HG02981 (cell line): Measurements from ENCODE around the gene CHAT.

Source experiments
- ATAC-seq: cut with Tn5 transposase; IDR thresholded peaks from one replicate; pipeline ENCODE4 v1.9.1; 2021; ENCODE audit warnings: mild to moderate bottlenecking, moderate library complexity; ENCODE audit not compliant: unreplicated experiment

CHAT gene

GRCh38 chr10:49613882-49614241 lies at the start of gene CHAT:
TSS of gene CHAT (plus strand) at chr10:49614037. CDS start at chr10:49614190, 153 bp downstream.
- ATAC-seq, result no peak

- ATAC-seq, result no peak
These were observed 49.3 kb upstream of the CHAT start for GRCh38 chr10:49564461-49565009.

- ATAC-seq, result no peak
These were observed 46.0 kb upstream of the CHAT start for GRCh38 chr10:49567810-49568209.

- no peak for ATAC-seq
These were observed 45.6 kb upstream of the CHAT start for GRCh38 chr10:49568235-49568634.

GRCh38 chr10:49569031-49569631 lies 44.7 kb upstream of the CHAT start:
- ATAC-seq, result no peak

- no peak for ATAC-seq
These were observed 42.4 kb upstream of the CHAT start for GRCh38 chr10:49571388-49571787.

- no peak for ATAC-seq
These were observed 41.2 kb upstream of the CHAT start for GRCh38 chr10:49572594-49573114.

- ATAC-seq, result no peak
These were observed 38.3 kb upstream of the CHAT start for GRCh38 chr10:49575489-49576072.

GRCh38 chr10:49577182-49577925 lies 36.5 kb upstream of the CHAT start:
- ATAC-seq, result no peak

GRCh38 chr10:49578392-49578791 lies 35.4 kb upstream of the CHAT start:
- no peak for ATAC-seq

GRCh38 chr10:49579621-49580020 lies 34.2 kb upstream of the CHAT start:
- ATAC-seq, result no peak

GRCh38 chr10:49585387-49585786 lies 28.4 kb upstream of the CHAT start:
- no peak for ATAC-seq

- no peak for ATAC-seq
These were observed 25.9 kb upstream of the CHAT start for GRCh38 chr10:49587981-49588380.

GRCh38 chr10:49592726-49593563 lies 20.9 kb upstream of the CHAT start:
- no peak for ATAC-seq

GRCh38 chr10:49593564-49593875 lies 20.3 kb upstream of the CHAT start:
- ATAC-seq, result no peak

- no peak for ATAC-seq
These were observed 19.8 kb upstream of the CHAT start for GRCh38 chr10:49593998-49594397.

- no peak for ATAC-seq
These were observed 19.2 kb upstream of the CHAT start for GRCh38 chr10:49594594-49594993.

- no peak for ATAC-seq
These were observed 18.7 kb upstream of the CHAT start for GRCh38 chr10:49595003-49595712.

GRCh38 chr10:49595713-49596492 lies 17.9 kb upstream of the CHAT start:
- no peak for ATAC-seq

- ATAC-seq, result no peak
These were observed 17.4 kb upstream of the CHAT start for GRCh38 chr10:49596493-49596809.
